HEK293T (cell line): ENCODE results near the gene KRTAP12-4.

Source experiments
- FOXM1 ChIP-seq: fragments of 450-650 bp; IDR thresholded peaks from 2 replicates; pipeline ENCODE4 v1.6.1; 2017; ENCODE audit warnings: mild to moderate bottlenecking, borderline replicate concordance
- L3MBTL2 ChIP-seq: fragments of 450-650 bp; conservative IDR thresholded peaks from 2 replicates; pipeline ENCODE4 v1.6.1; 2016; ENCODE audit warnings: mild to moderate bottlenecking
- SUZ12 ChIP-seq: fragments of 450-650 bp; IDR thresholded peaks from 2 replicates; pipeline ENCODE4 v1.6.1; 2016; ENCODE audit warnings: mild to moderate bottlenecking
- ZNF384 ChIP-seq: fragments of 450-650 bp; IDR thresholded peaks from 2 replicates; pipeline ENCODE4 v1.6.1; 2016

DNA sequence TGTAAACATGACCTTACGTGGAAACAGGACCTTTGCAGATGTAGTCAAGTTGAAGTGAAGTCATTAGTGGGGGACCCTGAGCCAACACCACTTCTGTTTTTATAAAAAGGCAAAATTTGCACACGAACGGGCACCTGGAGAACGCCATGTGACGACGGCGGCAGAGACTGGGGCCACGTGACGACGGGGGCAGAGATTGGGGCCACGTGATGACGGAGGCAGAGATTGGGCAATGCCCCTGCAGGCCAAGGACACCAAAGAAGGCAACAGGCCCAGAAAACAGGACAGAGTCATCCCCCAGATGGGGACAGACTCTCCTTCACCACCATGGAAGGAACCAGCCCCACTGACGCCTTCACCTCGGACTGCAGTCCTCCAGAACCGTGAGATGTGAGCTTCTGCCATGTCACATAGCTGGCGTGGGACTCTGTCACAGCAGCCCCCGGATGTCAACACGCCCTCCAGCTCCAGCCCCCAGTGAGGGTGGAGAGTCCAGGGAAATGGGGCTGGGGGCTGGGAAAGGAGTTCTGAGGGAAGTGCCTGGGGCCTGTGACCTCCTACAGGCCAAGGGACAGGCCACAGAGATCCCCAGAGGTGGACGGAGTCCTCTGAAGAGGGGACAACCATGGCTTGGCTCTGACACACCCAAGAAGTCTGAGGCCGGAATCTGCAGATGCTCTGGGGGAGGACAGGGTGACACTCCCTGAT lies 4.0 kb downstream of the KRTAP12-4 start:
- TF ChIP-seq FOXM1 (no peak), ZNF384 (no peak), L3MBTL2 (no peak), SUZ12 (no peak)
